ENCODE data around the gene SRSF10. TPM values are rescaled to one million over a fixed set of nuclear protein-coding genes. Genes with fewer than 3 reads are reported as not detected.
"Not testable (repeated sequence)": the region's sequence is repeated elsewhere in the genome, so short reads cannot be mapped to it uniquely, and the experiment has no call there.

Gene SRSF10
- total RNA-seq, 1 donor from 2014 or later = 91.4 TPM

DNA sequence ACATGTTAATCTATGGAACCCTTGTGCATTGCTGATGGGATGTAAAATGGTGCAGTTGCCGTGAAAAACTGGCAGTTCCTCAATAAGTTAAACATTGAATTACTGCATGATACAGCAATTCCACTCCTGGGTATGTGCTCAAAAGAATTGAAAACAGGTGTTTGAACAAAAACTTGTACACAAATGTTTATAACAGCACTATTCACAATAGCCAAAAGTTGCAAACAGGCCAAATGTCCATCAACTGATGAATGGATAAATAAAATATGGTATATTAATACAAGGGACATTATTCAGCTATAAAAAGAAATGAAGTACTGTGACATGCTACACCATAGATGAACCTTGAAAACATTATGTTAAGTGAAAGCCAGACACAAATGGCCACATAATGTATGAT lies 17.7 kb upstream of the SRSF10 start:
- no peak for DNase-seq (ENCODE audit: low read depth, low spot score)

DNA sequence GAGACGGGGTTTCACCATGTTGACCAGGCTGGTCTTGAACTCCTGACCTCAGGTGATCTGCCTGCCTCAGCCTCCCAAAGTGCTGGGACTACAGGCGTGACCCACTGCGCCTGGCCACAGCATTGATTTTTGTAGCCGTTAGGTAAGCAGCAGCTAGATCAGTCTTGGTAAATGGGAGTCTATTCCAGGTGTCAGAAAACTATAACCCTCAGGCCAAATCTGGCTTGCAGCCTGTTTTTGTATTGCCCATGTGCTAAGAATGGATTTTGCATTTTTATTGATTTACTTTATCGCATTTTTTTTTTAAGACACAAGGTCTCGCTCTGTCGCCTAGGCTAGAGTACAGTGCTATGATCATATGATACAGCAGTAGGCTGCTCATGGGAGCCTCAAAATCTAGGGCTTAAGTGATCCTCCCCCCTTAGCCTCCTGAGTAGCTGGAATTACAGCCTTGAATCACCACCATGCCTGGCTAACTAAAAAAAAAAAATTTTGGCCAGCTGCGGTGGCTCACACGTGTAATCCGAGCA lies 16.6 kb upstream of the SRSF10 start:
- no peak for DNase-seq (ENCODE audit: low read depth, low spot score)

DNA sequence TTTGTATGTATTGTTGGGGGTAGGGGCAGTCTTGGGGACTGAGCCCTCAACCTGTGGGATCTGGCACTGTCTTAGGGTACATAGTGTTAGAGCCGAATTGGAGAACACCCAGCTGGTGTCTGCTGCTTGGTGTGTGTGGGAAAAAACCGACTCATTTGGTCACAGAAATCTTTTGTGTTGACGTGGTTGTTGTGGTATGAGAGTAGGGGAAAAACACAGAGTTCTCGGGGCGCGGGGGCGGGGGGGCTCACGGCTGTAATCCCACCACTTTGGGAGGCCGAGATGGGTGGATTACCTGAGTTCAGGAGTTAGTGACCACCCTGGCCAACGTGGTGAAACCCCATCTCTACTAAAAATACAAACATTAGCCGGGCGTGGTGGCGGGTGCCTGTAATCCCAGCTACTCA lies 15.3 kb upstream of the SRSF10 start:
- no peak for DNase-seq (ENCODE audit: low read depth, low spot score)

DNA sequence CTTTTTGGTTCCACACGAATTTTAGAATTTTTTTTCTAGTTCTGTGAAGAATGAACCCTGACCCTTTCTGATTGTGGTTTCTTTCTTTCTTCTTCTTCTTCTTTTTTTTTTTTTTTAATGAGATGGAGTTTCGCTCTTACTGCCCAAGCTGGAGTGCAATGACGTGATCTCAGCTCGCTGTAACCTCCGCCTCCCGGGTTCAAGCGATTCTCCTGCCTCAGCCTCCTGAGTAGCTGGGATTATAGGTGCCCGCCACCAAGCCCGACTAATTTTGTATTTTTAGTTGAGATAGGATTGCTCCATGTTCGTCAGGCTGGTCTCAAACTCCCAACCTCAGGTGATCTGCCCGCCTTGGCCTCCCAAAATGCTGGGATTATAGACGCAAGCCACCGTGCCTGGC lies 11.9 kb upstream of the SRSF10 start:
- DNase-seq (ENCODE audit: low read depth, low spot score) = not testable (repeated sequence)

DNA sequence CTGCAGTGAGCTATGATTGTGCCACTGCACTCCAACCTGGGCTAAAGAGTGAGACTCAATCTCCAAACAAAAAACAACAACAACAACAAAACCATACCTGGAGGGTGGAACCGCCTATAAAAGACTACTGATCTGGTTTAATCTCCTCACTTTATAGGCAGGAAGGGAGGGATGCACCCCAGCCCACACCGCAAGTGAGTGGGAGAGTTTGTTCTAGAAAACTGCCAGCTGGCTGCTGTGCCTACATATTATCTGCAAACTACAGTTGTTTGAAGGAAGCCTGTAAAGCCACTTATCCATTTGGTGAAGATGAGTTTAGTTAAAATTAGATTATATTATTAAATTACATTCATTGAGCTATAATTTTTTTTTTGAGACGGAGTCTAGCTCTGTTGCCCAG lies 9.1 kb upstream of the SRSF10 start:
- DNase-seq (ENCODE audit: low read depth, low spot score) = no peak

DNA sequence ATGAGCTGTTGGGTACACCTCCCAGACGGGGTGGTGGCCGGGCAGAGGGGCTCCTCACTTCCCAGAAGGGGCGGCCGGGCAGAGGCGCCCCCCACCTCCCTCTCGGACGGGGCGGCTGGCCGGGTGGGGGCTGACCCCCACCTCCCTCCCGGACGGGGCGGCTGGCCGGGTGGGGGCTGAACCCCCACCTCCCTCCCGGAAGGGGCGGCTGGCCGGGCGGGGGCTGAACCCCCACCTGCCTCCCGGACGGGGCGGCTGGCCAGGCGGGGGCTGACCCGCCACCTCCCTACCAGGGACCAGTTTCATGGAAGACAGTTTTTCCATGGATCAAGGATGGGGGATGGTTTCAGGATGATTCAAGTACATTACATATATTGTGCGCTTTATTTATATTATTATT lies 6.9 kb upstream of the SRSF10 start:
- not testable (repeated sequence) for DNase-seq (ENCODE audit: low read depth, low spot score)

DNA sequence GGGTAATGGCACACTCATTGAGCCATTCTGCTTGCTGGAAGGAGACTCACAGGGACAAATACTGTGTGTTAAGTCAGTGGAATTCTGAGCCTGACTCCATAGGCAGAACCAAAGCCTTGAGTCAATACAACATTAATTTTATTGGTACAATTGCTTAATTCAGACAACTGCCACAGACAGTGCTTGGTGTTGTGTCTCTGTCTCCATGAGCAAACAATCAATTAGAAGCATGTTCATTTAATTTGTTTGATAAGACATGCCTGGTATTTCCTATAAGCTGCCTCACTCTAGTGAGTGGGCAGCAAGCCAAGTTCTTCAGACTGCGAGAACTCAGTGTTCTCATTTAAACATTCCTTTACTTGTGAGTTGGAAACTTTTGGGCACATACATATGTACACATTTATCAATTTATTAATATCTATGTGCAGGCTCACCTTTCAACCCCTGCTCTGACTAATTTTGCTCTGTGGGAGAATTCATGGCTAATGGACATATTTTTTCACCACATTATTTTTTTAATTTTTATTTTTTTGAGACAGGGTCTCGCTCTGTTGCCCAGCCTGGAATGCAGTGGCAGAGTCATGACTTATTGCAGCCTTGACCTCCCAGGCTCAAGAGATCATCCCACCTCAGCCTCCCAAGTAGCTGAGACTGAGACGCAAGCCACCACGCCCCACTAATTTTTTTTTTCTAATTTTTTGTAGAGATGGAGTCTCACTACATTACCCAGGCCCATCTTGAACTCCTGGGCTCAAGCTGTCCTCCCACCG lies 4.5 kb upstream of the SRSF10 start:
- DNase-seq (ENCODE audit: low read depth, low spot score) = peak; percentile 73

DNA sequence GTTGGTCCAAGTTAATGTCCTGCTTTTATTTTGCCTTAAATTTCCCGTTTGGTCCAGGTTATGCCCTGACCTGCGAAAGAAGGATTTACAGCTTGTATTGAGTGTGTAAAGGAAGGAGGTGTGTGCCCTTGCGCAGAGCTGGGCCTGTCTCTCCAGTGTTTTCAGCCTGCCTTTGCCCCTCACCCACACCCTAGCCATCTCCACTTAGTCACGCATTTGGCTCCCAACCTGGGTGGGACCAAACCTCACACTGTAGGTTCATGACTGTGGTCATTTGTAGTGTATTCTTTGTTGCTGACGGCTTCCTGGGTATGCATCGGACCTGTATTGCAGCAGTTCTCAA lies 572 bp upstream of the SRSF10 start:
- no peak for DNase-seq (ENCODE audit: low read depth, low spot score)

DNA sequence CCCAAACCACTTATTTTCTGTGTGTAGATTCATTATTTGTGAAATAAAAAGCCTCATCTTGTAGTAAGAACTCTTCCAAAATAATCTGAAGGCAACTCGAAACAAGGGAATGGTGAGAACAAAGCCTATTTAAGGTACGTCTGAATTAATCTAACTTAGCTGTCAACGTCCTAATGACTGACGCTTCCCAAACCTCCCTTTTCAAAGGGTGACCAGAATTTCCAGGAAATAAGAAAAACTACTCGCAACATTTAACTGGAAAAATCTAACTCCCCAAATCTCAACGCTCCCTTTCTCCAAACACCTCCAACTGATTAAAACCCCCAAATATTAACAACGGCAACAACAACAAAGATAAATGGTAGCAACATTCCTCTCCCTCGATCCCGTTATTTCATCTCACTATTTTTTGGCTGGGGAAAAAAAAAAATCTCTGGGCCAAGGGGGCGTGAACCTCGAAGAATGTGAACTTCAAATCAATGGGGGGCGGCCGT lies 693 bp downstream of the SRSF10 start:
- no peak for DNase-seq (ENCODE audit: low read depth, low spot score)

DNA sequence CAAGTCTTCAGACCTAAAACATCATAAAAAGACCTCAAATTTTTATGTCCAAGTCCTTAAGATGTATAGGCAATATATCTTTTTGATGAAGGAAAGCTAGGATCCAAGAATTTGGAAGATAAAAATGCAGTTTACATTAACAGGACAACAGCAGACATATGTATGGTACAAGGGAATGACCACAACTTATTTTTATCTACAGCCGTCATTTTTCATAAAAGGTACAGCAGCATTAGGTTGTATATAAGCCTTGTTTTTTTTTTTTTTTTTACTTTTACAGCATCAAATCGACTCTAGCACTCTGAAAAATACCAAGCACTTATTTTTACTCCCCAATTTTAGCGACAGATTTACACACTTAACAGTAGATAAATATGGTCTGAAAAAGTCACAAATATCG lies 1.3 kb downstream of the SRSF10 start:
- no peak for DNase-seq (ENCODE audit: low read depth, low spot score)

DNA sequence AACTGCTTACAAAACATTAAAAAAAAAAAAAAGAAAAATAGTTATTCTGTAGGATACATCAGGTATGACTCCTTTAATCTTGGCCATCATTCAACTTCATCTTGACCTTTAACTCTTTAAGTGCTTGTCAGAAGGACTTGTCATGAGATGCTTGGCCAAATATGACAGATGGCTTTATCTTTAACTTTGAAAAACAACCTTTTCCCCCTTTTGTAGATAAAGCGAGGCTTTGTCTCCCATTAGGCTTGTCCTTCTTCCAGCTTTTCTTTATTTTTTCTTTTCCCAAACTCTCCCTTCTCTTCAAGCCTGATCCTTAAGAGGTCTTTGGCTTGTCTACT lies 2.3 kb downstream of the SRSF10 start:
- DNase-seq (ENCODE audit: low read depth, low spot score) = no peak

DNA sequence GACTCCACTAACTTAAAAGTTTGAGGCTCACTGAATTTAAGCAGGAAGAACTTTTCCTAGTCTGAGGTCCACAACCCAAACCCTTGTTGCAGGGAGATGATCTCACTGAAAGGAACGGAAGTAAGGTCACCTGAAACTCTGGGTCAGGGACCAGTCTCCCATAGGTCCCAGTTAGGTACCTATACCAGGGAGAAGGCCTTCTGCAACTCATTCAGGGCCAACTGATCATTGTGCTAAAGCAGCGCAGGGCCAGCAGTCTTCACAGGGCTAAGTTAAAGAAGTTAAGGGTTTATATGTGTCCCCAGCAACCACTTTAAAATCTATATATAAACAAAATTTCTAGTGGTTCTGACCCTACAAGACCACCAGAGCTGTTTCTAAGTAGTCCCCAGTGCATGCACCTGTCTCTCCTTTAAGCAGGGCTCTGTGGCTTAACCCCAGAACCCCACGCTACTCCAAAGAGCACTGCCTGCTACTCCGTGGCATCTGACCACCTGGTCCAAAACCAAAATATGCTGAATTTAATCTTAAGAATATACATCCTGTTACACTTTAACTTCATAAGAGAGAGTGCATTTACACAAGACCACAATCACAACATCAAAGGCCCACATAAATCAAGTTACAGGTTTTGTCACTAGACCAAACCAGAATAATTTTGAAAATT lies 2.8 kb downstream of the SRSF10 start:
- DNase-seq (ENCODE audit: low read depth, low spot score) = no peak

DNA sequence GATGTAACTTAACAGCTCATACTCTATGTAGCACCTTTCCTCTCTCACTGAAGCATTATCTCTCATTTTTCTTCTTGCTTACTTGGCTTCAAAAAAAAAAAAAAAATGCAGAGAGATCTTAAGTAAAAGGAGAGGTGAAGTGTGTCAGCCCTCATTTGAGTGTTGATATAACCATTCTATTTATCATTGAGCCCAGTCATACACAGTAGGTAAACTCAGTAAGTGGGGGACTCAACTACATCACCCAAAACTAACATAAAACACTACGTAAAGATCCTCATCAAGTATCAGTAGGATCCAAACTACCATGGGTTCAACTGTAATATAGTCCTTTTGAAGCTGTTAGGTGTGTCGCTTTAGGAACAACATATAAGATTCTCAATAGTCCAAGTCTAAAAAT lies 12.3 kb downstream of the SRSF10 start:
- no peak for DNase-seq (ENCODE audit: low read depth, low spot score)

DNA sequence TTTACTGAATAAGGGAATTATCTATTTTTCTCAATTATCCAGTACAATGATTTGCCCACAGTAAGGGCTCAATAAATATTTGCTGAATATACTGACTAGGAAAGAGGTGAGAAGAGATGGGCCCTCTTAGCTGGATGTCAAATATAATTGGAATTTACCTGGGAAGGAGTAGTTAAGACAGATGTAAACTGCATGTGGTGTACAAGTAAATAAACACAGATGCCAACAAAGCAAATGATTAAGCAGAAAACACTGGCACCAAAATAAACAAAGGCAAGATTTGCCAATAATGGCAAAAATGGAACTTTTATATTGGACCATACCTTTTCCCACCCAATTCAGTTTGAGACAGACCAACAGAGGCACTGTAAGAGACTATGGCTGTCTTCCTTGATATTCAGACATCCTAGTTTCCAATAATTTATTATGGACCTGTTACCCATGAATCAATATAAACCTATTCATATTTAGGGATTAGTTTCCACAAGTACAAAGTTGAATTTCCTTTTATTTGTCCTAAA lies 13.1 kb downstream of the SRSF10 start:
- DNase-seq (ENCODE audit: low read depth, low spot score) = no peak

DNA sequence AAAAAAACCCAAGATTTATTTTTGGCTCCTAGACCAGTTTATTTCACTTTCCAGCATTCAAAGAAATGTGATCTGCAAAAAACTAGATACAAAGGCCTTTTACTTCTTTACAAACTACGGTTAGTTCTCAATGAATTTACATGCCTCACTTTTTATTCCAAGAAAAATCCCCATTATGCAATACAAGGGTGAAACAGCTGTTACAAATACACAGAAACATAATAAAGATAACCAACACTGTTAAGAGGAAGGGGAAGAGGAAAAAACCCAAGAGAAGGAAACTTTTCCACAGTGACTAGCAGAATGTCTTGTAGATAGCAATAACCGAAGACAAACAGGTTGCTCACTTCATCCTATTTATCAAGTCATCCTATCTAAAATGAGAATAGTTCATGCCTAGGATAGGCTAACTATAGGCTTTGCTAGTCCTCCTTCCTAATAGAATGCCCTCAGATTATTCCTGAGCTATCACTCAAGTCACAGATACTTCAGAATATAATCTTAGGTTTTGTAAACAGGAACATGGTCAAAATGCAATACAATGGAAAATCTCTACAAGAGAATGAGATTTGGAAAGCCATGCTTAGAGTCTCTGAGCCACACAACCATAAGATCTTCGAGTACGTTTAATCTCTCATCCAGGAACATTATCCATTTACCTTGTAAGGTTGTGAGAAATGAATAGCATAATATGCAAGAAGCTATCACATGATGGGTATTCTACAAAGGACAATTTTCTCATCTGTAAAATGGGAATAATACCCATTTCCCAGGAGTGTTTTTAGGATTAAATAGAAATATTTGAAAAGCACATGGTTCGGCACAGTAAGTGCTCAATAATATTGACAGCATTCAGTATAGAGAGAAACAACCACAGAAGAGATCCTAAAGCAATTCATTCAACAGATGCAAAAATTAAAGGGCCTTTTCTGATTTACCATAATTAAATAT lies 15.1 kb downstream of the SRSF10 start:
- no peak for DNase-seq (ENCODE audit: low read depth, low spot score)

DNA sequence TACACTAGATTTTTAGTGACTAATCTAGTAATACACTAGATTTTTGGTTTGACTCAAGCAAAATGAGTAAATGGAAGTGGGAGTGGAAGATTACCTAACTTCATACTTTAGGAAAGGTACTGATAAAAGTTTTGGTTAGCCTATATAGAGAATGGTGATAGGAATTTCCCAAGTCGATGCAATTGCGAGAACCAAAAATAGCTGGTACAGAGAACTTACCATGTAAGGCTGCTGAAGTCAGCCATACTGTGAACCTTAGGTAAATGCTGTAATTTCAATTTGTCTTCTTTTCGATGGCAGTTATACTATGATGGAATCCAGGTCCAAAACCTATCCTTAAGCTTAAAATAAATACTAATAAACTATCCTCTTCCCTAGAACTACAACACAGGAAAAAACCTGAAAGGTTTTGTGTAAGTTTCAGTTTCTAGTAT lies 15.9 kb downstream of the SRSF10 start:
- DNase-seq (ENCODE audit: low read depth, low spot score) = no peak

DNA sequence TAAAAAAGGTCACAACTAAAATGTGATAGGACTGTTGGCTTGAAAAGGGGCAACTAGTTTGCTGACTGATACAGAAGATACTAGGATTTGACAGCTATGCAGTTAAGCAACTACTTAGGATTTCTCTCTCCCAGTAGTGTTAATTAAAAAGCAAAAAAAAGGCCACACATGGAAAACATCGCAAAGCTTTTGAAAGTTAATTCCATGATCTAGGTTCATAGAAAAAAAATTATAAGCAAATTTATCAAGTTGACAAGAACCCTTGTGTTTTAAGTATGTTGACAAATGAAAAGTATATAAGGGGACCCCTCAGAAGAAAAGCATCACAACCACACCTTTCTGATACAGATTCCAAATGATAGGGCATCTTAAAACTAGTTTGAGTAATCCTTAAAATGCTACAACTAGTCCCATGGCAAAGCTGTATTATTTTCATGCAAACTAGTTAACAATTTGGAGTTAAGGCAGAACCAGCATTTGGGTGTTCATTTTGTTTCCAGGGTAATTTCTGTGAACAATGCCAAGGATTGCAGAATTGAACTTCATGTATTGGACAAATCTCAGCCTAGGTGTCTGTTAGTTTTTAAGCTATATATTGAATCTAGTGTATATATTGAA lies 16.4 kb downstream of the SRSF10 start:
- no peak for DNase-seq (ENCODE audit: low read depth, low spot score)

DNA sequence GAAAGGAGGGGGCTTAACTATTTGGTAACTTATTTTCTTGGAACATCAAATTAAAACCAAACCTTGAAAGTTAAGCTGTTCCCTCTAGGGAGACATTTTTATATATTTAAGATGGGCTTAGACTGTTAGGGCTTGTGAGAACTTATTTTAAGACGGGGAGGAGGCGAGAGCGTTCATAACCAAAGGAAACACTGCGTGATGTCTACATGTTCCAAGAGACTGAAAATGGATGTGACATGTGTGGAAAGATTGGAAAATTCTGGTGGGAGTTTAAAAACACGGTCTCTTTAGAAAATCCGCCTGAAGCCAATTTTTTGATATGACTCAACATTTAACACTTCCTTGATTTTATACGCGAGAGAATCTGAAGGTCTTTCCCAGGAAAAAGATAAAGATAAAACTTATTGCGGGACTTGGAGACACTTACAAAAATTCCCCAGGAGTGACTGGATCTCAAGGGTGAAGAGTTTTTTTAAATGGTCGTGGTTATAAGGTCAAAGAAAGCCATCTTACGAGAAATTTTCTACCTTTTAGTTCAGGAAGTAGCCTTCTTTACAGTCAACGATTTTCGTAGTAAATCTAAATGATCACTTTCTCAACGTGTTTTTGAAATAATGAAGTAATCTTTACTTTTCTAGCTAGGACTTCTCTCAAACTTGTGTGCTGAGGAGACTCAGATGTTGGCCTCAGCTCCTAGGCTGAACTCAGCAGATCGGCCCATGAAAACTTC lies 19.7 kb downstream of the SRSF10 start:
- no peak for DNase-seq (ENCODE audit: low read depth, low spot score)

DNA sequence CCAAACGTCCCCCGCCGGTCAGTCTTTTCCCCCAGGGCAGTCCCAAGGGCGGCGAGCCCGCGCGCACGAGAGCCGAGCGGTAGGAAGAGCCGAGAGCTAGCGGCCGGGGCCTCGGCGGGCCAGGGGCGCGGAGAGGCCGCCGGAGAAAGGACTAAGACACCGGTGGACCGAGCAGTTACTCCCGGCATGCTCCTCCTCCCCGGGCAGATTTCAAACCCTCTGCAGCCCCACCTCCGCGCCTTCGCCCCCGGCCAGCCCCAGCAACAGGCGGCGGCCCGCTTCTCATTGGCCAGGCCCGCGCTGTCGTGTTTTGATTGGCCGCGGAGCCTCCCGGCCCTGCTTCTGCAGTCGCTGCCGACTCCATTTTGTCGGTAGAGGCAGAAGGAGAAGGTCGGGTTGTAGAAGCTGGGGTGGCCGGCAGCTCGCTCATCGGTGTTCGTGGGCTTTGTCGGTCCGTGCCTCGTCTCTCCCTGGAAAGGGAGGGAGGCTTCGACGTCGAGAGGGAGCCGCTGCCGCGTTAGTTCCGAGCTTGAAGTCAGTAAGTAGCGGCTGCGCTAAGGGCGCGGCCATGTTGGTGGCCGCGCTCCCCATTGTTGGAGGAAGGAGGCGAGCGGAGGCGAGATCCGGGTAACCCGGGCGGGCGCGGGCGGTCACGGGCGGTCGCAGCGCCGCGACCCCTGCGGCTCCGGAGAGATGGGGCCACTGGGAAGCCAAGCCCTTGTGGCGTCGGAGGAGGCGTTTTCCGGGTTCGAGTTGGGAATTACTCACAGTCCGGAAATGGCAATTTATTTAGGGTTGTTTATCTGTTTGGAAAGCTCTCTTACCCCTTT lies 20.5 kb downstream of the SRSF10 start, which contains the start of gene PNRC2:
TSS of gene PNRC2 (plus strand) at position 368 of the 830 bp plus-strand sequence. CDS start 1,630 bp downstream, outside the sequence.
- DNase-seq (ENCODE audit: low read depth, low spot score) = peak; percentile 88

Measured in pulmonary artery endothelial cell (primary cell).